ENCODE results near the gene METRNL. TPM values are rescaled to one million over a fixed set of nuclear protein-coding genes. Genes with fewer than 3 reads are reported as not detected.
A peak's percentile ranks its signal among the peaks of the same experiment; 100 is the strongest.
"Not testable (repeated sequence)": the region's sequence is repeated elsewhere in the genome, so short reads cannot be mapped to it uniquely, and the experiment has no call there.

METRNL gene
- total RNA-seq, 1 donor from 2014 or later = 47.1 TPM

DNA sequence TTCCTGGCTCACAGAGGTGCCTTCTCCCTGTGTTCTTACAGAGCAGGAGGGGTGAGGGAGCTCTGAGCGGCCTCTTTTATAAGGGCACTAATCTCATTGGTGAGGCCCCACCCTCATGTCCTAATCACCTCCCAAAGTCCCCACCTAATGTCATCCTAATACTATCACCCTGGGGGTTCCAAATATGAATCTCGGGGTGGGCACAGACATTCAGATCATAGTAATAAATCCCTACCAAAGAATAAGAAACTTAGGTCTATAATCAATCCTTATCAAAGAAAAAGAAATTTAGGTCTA, 32.3 kb upstream of the METRNL start:
- no peak overlapping the region for H3K4me3 Mint-ChIP-seq (ENCODE audit: unreplicated experiment)
- H3K4me1 Mint-ChIP-seq (ENCODE audit: low read depth, unreplicated experiment) = no peaks in the 10 kb centered on the region
- TF ChIP-seq, protein P1, sequence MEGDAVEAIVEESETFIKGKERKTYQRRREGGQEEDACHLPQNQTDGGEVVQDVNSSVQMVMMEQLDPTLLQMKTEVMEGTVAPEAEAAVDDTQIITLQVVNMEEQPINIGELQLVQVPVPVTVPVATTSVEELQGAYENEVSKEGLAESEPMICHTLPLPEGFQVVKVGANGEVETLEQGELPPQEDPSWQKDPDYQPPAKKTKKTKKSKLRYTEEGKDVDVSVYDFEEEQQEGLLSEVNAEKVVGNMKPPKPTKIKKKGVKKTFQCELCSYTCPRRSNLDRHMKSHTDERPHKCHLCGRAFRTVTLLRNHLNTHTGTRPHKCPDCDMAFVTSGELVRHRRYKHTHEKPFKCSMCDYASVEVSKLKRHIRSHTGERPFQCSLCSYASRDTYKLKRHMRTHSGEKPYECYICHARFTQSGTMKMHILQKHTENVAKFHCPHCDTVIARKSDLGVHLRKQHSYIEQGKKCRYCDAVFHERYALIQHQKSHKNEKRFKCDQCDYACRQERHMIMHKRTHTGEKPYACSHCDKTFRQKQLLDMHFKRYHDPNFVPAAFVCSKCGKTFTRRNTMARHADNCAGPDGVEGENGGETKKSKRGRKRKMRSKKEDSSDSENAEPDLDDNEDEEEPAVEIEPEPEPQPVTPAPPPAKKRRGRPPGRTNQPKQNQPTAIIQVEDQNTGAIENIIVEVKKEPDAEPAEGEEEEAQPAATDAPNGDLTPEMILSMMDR (IDR thresholded peaks at IDR 0.05; ENCODE audit: partially characterized antibody, unreplicated experiment) = no peak
- H3K9me3 Mint-ChIP-seq (ENCODE audit: unreplicated experiment) = peaks cover 10% of the 10 kb centered on the region
- peaks cover 24% of the 10 kb centered on the region for H3K36me3 Mint-ChIP-seq (ENCODE audit: unreplicated experiment)
- DNase-seq = no peak
- peaks cover 6% of the 10 kb centered on the region for H3K27me3 Mint-ChIP-seq (ENCODE audit: unreplicated experiment)
- no peak overlapping the region for H3K27ac Mint-ChIP-seq (ENCODE audit: unreplicated experiment)

DNA sequence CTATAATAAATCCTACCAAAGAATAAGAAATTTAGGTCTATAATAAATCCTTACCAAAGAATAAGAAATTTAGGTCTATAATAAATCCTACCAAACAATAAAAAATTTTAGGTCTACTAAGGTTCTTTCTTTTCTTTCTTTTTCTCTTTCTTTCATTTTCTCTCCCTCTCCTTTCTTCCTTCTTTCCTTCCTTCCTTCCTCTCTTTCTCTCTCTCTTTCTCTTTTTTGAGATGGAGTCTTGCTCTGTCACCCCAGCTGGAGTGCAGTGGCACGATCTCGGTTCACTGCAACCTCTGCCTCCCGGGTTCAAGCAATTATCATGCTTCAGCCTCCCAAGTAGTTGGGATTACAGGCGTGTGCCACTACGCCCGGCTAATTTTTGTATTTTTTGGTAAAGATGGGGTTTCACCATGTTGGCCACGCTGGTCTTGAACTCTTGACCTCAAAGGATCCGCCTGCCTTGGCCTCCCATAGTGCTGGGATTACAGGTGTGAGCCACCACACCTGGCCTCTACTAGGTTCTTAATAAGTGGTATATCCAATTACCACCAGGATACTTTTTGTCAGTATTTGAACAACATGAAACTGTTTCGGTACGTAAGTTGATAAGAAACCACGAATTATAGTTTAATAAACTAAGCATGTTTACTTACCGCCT, 31.5 kb upstream of the METRNL start:
- H3K4me3 Mint-ChIP-seq (ENCODE audit: unreplicated experiment); H3K9me3 Mint-ChIP-seq (ENCODE audit: unreplicated experiment); H3K27me3 Mint-ChIP-seq (ENCODE audit: unreplicated experiment); H3K4me1 Mint-ChIP-seq (ENCODE audit: low read depth, unreplicated experiment); DNase-seq; H3K27ac Mint-ChIP-seq (ENCODE audit: unreplicated experiment): not testable (repeated sequence)
- peaks cover 16% of the 10 kb centered on the region for H3K36me3 Mint-ChIP-seq (ENCODE audit: unreplicated experiment)

DNA sequence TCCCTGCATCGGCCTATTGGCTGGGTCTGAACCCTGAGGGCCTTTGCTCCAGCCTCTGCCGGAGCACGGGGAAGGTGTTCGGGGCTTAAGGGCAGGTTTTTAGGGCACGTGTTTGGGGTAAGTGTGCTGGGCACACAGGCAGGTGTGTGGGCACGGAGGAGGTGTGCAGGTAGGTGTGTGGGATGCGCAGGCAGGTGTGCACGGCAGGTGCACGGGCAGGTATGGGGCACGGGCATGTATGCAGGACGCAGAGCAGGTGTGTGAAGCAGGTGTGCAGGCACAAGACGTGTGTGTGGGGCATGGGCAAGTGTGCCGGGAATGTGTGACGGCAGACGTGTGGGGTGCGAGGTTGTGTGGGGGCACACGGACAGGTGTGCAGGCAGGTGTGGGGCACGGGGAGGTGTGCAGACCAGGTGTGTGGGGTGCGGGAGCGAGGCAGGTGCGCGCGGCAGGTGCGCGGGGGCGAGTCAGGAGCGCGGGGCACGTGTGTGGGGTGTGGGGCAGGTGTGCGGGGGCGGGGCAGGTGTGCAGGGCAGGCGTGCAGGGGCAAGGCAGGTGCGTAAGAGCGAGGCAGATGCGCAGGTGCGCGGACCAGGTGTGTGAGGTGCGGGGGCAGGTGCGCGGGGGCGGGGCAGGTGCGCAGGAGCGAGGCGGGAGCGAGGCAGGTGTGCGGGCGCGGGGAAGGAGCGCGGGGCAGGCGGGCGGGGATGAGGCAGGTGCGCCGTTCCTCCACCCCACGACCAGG, 28.6 kb upstream of the METRNL start:
- Mint-ChIP-seq H3K27ac (ENCODE audit: unreplicated experiment) (peak overlapping the region; percentile 4), H3K9me3 (ENCODE audit: unreplicated experiment) (peaks cover 7% of the 10 kb centered on the region)
- no peak for DNase-seq

DNA sequence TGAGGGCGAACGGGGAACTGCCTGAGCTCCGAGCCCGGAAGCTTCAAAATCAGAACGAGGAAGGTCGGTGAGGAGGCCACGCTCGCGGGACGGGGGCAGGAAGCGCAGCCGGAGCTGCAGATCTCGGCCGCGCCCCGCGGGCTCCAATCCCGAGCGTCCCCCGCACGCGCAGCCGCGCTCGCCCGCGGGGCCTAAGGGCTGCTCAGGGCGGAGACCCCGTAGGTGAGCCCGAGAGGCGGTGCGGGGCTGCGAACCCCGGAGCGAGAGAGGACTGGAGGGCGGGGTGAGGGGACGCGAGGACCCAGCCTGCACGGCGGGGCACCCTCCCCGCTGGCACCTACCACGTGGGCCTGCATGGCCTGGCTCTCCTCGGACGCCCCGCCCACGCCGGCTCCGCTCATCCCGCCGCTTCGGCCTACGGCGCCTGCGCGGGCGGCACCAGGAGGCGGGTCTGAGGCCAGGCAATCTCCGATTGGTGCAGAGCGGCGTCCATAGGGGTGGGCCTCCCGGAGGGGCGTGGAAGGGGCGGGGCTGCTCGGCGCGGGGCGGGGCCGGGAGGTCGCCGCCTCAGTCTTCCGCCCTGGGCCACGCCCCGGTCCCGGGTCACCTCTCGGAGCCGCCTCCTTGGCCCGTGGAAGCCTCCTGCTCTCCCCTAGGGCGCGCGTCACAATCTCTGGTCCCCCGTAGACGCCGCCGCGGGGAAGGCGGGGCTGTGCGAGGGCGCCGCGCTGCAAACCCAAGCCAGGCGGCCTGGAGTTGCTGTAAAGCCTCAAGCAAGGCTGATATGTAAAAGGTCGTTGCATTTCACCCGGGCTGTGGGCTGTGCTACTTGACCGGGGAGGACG, 27.8 kb upstream of the METRNL start:
- Mint-ChIP-seq H3K36me3 (ENCODE audit: unreplicated experiment) (peaks cover 3% of the 10 kb centered on the region), H3K4me1 (ENCODE audit: low read depth, unreplicated experiment) (peaks cover 3% of the 10 kb centered on the region), H3K9me3 (ENCODE audit: unreplicated experiment) (peaks cover 7% of the 10 kb centered on the region), H3K27me3 (ENCODE audit: unreplicated experiment) (peaks cover 6% of the 10 kb centered on the region), H3K27ac (ENCODE audit: unreplicated experiment) (no peak overlapping the region), H3K4me3 (ENCODE audit: unreplicated experiment) (peak overlapping the region; percentile 57)
- peak; percentile 97 for DNase-seq
- TF ChIP-seq, protein P1 (IDR thresholded peaks at IDR 0.05; ENCODE audit: partially characterized antibody, unreplicated experiment) = no peak

More for the DNA sequence above, 28.6 kb upstream of the METRNL start:
- TF ChIP-seq, protein P1 (IDR thresholded peaks at IDR 0.05; ENCODE audit: partially characterized antibody, unreplicated experiment) = no peak
- Mint-ChIP-seq H3K27me3 (ENCODE audit: unreplicated experiment) (peaks cover 6% of the 10 kb centered on the region), H3K4me1 (ENCODE audit: low read depth, unreplicated experiment) (peaks cover 3% of the 10 kb centered on the region), H3K4me3 (ENCODE audit: unreplicated experiment) (peak overlapping the region; percentile 79), H3K36me3 (ENCODE audit: unreplicated experiment) (peaks cover 5% of the 10 kb centered on the region)

DNA sequence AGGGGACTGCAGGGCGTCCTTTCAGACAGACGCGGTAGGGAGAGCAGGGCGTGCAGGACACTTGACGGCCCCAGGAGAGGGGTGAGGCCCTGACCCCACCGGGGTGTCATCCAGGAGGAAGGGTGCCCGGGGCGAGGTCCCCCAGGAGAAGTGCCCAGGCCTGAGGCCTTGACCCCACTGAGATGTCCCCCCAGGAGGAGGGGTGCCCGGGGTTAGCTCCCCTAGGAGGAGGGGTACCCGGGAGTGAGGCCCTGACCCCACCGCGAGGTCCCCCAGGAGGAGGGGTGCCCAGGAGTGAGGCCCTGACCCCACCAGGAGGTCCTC, 27.2 kb upstream of the METRNL start:
- TF ChIP-seq, protein P1 (IDR thresholded peaks at IDR 0.05; ENCODE audit: partially characterized antibody, unreplicated experiment) = no peak
- Mint-ChIP-seq H3K27me3 (ENCODE audit: unreplicated experiment) (peaks cover 6% of the 10 kb centered on the region), H3K36me3 (ENCODE audit: unreplicated experiment) (no peaks in the 10 kb centered on the region), H3K9me3 (ENCODE audit: unreplicated experiment) (peaks cover 7% of the 10 kb centered on the region), H3K27ac (ENCODE audit: unreplicated experiment) (no peak overlapping the region), H3K4me3 (ENCODE audit: unreplicated experiment) (peak overlapping the region; percentile 57), H3K4me1 (ENCODE audit: low read depth, unreplicated experiment) (peaks cover 3% of the 10 kb centered on the region)
- no peak for DNase-seq

All from glutamatergic neuron (in vitro differentiated cells).